Keratinocyte (primary cell): Measurements from ENCODE around the gene TLR6.

Source experiments
- EZH2 ChIP-seq: IDR thresholded peaks from one replicate; pipeline ENCODE4 v1.6.1; 2012; ENCODE audit warnings: inconsistent platforms, mild to moderate bottlenecking, low read length, moderate library complexity
- TF ChIP-seq, protein P1 (sequence below), 3 experiments: IDR thresholded peaks in 1 of 3; conservative IDR thresholded peaks in 1 of 3; optimal IDR thresholded peaks in 1 of 3; 2 replicates in 2 of 3; 3 replicates in 1 of 3; pipeline versions ENCODE3 to v1.5.1; 2011; ENCODE audit warnings: low read length in 3 of 3, mild to moderate bottlenecking in 3 of 3, moderate library complexity in 2 of 3, control low read depth in 1 of 3, inconsistent platforms in 1 of 3; ENCODE audit not compliant: insufficient read depth in 2 of 3; ENCODE audit errors: extremely low read depth in 1 of 3

DNA sequence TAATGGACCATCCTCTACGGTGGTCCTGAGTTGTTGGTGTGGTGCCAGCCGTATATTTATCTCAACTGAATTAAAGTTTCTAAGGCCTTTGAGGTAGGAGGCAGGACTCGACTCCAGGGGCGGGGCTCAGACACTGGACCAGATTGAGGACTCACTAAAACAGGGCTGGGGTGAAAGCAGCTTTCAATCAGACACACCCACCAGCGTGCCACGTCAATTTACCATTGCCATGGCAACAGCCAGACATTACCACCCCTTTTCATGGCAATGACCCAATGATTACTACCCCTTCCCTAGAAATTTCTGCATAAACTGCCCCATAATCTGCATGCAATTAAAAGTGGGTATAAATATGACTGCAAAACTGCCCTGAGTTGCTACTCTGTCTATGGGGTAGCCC is 45.3 kb downstream of the TLR6 start:
- TF ChIP-seq, protein P1, sequence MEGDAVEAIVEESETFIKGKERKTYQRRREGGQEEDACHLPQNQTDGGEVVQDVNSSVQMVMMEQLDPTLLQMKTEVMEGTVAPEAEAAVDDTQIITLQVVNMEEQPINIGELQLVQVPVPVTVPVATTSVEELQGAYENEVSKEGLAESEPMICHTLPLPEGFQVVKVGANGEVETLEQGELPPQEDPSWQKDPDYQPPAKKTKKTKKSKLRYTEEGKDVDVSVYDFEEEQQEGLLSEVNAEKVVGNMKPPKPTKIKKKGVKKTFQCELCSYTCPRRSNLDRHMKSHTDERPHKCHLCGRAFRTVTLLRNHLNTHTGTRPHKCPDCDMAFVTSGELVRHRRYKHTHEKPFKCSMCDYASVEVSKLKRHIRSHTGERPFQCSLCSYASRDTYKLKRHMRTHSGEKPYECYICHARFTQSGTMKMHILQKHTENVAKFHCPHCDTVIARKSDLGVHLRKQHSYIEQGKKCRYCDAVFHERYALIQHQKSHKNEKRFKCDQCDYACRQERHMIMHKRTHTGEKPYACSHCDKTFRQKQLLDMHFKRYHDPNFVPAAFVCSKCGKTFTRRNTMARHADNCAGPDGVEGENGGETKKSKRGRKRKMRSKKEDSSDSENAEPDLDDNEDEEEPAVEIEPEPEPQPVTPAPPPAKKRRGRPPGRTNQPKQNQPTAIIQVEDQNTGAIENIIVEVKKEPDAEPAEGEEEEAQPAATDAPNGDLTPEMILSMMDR (optimal IDR thresholded peaks at IDR 0.05 in 1 of 3, IDR thresholded peaks at IDR 0.05 in 1 of 3, conservative IDR thresholded peaks at IDR 0.05 in 1 of 3; ENCODE audit: extremely low read depth in 1 of 3, insufficient read depth in 2 of 3, low read length in 3 of 3), result no peak
- no peak for TF ChIP-seq EZH2
